Neural progenitor cell (in vitro differentiated cells): ENCODE results near the gene DISC1.

ENCODE experiments used
- CTCF ChIP-seq: fragments of 200-600 bp; sonication (generic); IDR thresholded peaks from 2 replicates; pipeline ENCODE4 v1.5.1; 2017; ENCODE audit warnings: antibody characterized with exemption, mild to moderate bottlenecking
- EZH2 ChIP-seq: fragments of 200-600 bp; sonication (generic); IDR thresholded peaks from 2 replicates; pipeline ENCODE4 v1.6.1; 2017; ENCODE audit warnings: antibody characterized with exemption, mild to moderate bottlenecking, moderate library complexity

GRCh38 chr1:232046451-232047306 lies 420.1 kb downstream of the DISC1 start:
- TF ChIP-seq CTCF (no peak), EZH2 (no peak)
